Osteocyte (in vitro differentiated cells): ENCODE measurements around the gene CIT. TPM values are rescaled to one million over a fixed set of nuclear protein-coding genes. Genes with fewer than 3 reads are reported as not detected.
"Not testable (repeated sequence)": the region's sequence is repeated elsewhere in the genome, so short reads cannot be mapped to it uniquely, and the experiment has no call there.

Experiments
- DNase-seq: peaks from one replicate; pipeline ENCODE4 v3.0.0; 2021; ENCODE audit warnings: mixed read lengths; ENCODE audit not compliant: unreplicated experiment; ENCODE audit errors: extremely low spot score
- H3K27ac Mint-ChIP-seq: one replicate; pipeline ENCODE4 v1.8.0; 2021; ENCODE audit warnings: mild to moderate bottlenecking, mixed read lengths; ENCODE audit not compliant: unreplicated experiment
- H3K27me3 Mint-ChIP-seq: one replicate; pipeline ENCODE4 v1.8.0; 2021; ENCODE audit warnings: mixed read lengths; ENCODE audit not compliant: unreplicated experiment
- H3K36me3 Mint-ChIP-seq: one replicate; pipeline ENCODE4 v1.8.0; 2021; ENCODE audit warnings: mixed read lengths; ENCODE audit not compliant: unreplicated experiment
- H3K4me1 Mint-ChIP-seq: one replicate; pipeline ENCODE4 v1.8.0; 2021; ENCODE audit warnings: mixed read lengths; ENCODE audit not compliant: unreplicated experiment
- H3K4me3 Mint-ChIP-seq: one replicate; pipeline ENCODE4 v1.8.0; 2021; ENCODE audit warnings: mild to moderate bottlenecking, moderate library complexity, mixed read lengths; ENCODE audit not compliant: unreplicated experiment
- H3K9me3 Mint-ChIP-seq: one replicate; pipeline ENCODE4 v1.8.0; 2021; ENCODE audit warnings: mixed read lengths; ENCODE audit not compliant: unreplicated experiment
- CTCF ChIP-seq: fragments of 200-600 bp; sonication (generic); IDR thresholded peaks from 2 replicates; pipeline ENCODE4 v1.5.0; 2021; ENCODE audit warnings: antibody characterized with exemption, mild to moderate bottlenecking, moderate library complexity
- total RNA-seq: library from RNA; stranded (reverse); gene quantifications from 2 replicates; pipeline ENCODE4 v1.2.1, GENCODE V29; 2021

The CIT gene
- total RNA-seq, 1 donor from 2014 or later: 10.2 TPM

GRCh38 chr12:119659289-119659897, 217.7 kb downstream of the CIT start:
- Mint-ChIP-seq H3K4me1 (no peaks in the 10 kb centered on the region), H3K9me3 (no peaks in the 10 kb centered on the region), H3K27ac (no peak overlapping the region), H3K27me3 (peaks cover 28% of the 10 kb centered on the region), H3K36me3 (no peaks in the 10 kb centered on the region), H3K4me3 (no peak overlapping the region)
- no peak for DNase-seq
- peak; percentile 88 for TF ChIP-seq CTCF

- not testable (repeated sequence) for H3K36me3 Mint-ChIP-seq, DNase-seq, H3K4me3 Mint-ChIP-seq, H3K27ac Mint-ChIP-seq, H3K4me1 Mint-ChIP-seq
- Mint-ChIP-seq H3K9me3 (peaks cover 11% of the 10 kb centered on the region), H3K27me3 (peaks cover 23% of the 10 kb centered on the region)
Observed at GRCh38 chr12:119658166-119658565, 219.0 kb downstream of the CIT start.

- H3K9me3 Mint-ChIP-seq: peaks cover 15% of the 10 kb centered on the region
Observed at GRCh38 chr12:119657001-119657400, 220.1 kb downstream of the CIT start.

DNA sequence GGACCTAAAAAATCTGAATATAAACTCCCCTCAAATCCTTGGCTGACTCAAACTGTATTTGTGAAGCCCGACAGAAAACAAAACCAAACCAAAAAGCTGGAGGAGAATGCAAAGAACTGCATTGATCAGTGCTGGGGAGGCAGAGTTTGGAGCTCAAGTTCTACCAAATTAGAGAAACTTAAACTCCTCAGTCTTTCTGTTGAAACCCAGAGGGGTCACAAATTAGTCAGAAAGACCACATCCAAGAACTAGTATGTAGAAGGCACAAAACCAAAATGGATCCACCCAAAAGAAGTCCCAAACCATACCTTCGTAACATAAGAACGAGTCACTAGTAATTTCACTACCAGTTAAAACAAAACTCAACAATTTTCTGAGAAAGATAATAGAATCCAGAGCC, 224.5 kb downstream of the CIT start:
- DNase-seq: no peak
- no peak overlapping the region for H3K4me3 Mint-ChIP-seq
- H3K27me3 Mint-ChIP-seq: peaks cover 5% of the 10 kb centered on the region
- H3K27ac Mint-ChIP-seq: no peak overlapping the region
- no peaks in the 10 kb centered on the region for H3K36me3 Mint-ChIP-seq
- H3K4me1 Mint-ChIP-seq: no peaks in the 10 kb centered on the region
- TF ChIP-seq CTCF: no peak
- H3K9me3 Mint-ChIP-seq: peaks cover 17% of the 10 kb centered on the region

More at GRCh38 chr12:119657001-119657400, 220.1 kb downstream of the CIT start:
- peaks cover 16% of the 10 kb centered on the region for H3K27me3 Mint-ChIP-seq
- DNase-seq, H3K36me3 Mint-ChIP-seq, H3K4me3 Mint-ChIP-seq, H3K4me1 Mint-ChIP-seq, H3K27ac Mint-ChIP-seq: not testable (repeated sequence)

GRCh38 chr12:119649202-119649808, 227.8 kb downstream of the CIT start:
- H3K9me3 Mint-ChIP-seq: peaks cover 17% of the 10 kb centered on the region
- H3K36me3 Mint-ChIP-seq: no peaks in the 10 kb centered on the region
- TF ChIP-seq CTCF: peak; percentile 57
- no peak overlapping the region for H3K27ac Mint-ChIP-seq
- no peaks in the 10 kb centered on the region for H3K27me3 Mint-ChIP-seq
- no peak for DNase-seq
- no peaks in the 10 kb centered on the region for H3K4me1 Mint-ChIP-seq
- H3K4me3 Mint-ChIP-seq: no peak overlapping the region

GRCh38 chr12:119645535-119646059, 231.5 kb downstream of the CIT start:
- no peak overlapping the region for H3K4me3 Mint-ChIP-seq

More at GRCh38 chr12:119645535-119646059, 231.5 kb downstream of the CIT start:
- Mint-ChIP-seq H3K27ac (no peak overlapping the region), H3K4me1 (no peaks in the 10 kb centered on the region), H3K9me3 (no peaks in the 10 kb centered on the region), H3K27me3 (no peaks in the 10 kb centered on the region), H3K36me3 (no peaks in the 10 kb centered on the region)
- no peak for TF ChIP-seq CTCF
- DNase-seq: no peak
